ENCODE measurements around the gene DCAF10. TPM values are rescaled to one million over a fixed set of nuclear protein-coding genes. Genes with fewer than 3 reads are reported as not detected.

The DCAF10 gene
- total and polyA plus RNA-seq, 2 of the 13 experiments (the other 11 are each of a cell fraction or from before 2014, with no cell fraction given), result 9.2 to 20.3 TPM

DNA sequence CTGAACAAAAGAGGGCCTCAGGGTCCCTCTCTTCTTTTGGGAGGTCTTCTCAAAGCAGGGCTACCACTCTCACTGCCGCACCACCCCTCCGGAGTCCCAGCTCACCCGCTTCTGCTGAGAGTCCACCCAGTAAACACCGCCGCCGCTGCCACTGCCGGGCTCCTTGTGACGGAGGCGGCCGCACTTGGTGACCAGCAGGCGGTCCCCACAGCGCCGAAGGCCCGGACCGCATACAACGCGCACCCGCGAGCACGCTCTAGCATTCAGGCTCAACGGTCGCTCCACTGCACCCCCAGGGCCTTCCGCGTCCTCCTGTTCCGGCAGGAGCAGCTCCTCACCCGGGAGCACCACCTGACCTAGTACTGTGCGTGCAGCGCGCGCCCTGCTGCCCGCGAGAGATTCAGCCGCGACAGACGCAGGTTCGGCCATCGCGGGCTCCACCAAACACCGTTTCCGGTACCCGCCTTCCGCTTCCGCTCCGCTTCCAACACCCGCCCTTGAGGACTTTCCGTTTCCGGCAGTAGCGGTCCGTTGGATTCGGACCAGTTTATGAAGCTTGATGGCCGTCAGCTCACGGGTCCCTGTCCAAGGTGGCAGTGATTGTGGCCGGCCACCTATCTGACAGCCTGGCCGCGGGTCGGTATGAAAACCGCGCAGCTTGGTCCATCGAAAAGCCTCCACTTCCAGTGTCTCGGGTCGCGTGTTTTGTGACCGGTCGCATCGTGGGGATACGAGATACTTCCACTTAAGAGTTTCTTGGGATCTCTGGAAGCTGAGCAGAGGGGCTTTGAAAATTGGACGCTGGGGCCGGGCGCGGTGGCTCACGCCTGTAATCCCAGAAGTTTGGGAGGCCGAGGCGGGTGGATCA is 15.7 kb upstream of the DCAF10 start, which contains the start of gene EXOSC3 (continued):
- TF ChIP-seq ZNF331 (CRISPR knock-in tag; IDR thresholded peaks at IDR 0.05) (peak; percentile 47; the same call in 1 of the 2 replicates), FOSL1 (CRISPR knock-in tag; IDR thresholded peaks at IDR 0.05; ENCODE audit: borderline replicate concordance) (no peak), TBP (CRISPR knock-in tag; IDR thresholded peaks at IDR 0.05) (no peak), MIER2 (CRISPR knock-in tag; IDR thresholded peaks at IDR 0.05) (peak; percentile 93), ZNF709 (CRISPR knock-in tag; IDR thresholded peaks at IDR 0.05) (peak; percentile 79), SMAD3 (CRISPR knock-in tag; IDR thresholded peaks at IDR 0.05) (peak; percentile 43; the same call in 1 of the 2 replicates), GFI1 (CRISPR knock-in tag; IDR thresholded peaks at IDR 0.05; ENCODE audit: borderline replicate concordance) (peak; percentile 58; the same call in 1 of the 2 replicates), TARDBP (CRISPR knock-in tag; IDR thresholded peaks at IDR 0.05) (peak; percentile 63; the same call in 1 of the 2 replicates), SMAD9 (CRISPR knock-in tag; IDR thresholded peaks at IDR 0.05) (no peak; the same call in 1 of the 2 replicates), ZNF530 (CRISPR knock-in tag; IDR thresholded peaks at IDR 0.05; ENCODE audit: low read depth) (no peak), ZIK1 (CRISPR knock-in tag; IDR thresholded peaks at IDR 0.05; ENCODE audit: borderline replicate concordance, low read depth) (peak; percentile 79; the same call in 1 of the 2 replicates), SIN3A (IDR thresholded peaks at IDR 0.05; ENCODE audit: borderline replicate concordance, low read depth, low read length) (peak; percentile 81; the same call in 1 of the 2 replicates), ZNF549 (CRISPR knock-in tag; IDR thresholded peaks at IDR 0.05) (no peak)
- TF ChIP-seq, protein P1, sequence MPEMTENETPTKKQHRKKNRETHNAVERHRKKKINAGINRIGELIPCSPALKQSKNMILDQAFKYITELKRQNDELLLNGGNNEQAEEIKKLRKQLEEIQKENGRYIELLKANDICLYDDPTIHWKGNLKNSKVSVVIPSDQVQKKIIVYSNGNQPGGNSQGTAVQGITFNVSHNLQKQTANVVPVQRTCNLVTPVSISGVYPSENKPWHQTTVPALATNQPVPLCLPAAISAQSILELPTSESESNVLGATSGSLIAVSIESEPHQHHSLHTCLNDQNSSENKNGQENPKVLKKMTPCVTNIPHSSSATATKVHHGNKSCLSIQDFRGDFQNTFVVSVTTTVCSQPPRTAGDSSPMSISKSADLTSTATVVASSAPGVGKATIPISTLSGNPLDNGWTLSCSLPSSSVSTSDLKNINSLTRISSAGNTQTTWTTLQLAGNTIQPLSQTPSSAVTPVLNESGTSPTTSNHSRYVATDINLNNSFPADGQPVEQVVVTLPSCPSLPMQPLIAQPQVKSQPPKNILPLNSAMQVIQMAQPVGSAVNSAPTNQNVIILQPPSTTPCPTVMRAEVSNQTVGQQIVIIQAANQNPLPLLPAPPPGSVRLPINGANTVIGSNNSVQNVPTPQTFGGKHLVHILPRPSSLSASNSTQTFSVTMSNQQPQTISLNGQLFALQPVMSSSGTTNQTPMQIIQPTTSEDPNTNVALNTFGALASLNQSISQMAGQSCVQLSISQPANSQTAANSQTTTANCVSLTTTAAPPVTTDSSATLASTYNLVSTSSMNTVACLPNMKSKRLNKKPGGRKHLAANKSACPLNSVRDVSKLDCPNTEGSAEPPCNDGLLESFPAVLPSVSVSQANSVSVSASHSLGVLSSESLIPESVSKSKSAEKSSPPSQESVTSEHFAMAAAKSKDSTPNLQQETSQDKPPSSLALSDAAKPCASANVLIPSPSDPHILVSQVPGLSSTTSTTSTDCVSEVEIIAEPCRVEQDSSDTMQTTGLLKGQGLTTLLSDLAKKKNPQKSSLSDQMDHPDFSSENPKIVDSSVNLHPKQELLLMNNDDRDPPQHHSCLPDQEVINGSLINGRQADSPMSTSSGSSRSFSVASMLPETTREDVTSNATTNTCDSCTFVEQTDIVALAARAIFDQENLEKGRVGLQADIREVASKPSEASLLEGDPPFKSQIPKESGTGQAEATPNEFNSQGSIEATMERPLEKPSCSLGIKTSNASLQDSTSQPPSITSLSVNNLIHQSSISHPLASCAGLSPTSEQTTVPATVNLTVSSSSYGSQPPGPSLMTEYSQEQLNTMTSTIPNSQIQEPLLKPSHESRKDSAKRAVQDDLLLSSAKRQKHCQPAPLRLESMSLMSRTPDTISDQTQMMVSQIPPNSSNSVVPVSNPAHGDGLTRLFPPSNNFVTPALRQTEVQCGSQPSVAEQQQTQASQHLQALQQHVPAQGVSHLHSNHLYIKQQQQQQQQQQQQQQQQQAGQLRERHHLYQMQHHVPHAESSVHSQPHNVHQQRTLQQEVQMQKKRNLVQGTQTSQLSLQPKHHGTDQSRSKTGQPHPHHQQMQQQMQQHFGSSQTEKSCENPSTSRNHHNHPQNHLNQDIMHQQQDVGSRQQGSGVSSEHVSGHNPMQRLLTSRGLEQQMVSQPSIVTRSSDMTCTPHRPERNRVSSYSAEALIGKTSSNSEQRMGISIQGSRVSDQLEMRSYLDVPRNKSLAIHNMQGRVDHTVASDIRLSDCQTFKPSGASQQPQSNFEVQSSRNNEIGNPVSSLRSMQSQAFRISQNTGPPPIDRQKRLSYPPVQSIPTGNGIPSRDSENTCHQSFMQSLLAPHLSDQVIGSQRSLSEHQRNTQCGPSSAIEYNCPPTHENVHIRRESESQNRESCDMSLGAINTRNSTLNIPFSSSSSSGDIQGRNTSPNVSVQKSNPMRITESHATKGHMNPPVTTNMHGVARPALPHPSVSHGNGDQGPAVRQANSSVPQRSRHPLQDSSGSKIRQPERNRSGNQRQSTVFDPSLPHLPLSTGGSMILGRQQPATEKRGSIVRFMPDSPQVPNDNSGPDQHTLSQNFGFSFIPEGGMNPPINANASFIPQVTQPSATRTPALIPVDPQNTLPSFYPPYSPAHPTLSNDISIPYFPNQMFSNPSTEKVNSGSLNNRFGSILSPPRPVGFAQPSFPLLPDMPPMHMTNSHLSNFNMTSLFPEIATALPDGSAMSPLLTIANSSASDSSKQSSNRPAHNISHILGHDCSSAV (CRISPR knock-in tag; IDR thresholded peaks at IDR 0.05; ENCODE audit: borderline replicate concordance), result no peak
- TF ChIP-seq, protein P2, sequence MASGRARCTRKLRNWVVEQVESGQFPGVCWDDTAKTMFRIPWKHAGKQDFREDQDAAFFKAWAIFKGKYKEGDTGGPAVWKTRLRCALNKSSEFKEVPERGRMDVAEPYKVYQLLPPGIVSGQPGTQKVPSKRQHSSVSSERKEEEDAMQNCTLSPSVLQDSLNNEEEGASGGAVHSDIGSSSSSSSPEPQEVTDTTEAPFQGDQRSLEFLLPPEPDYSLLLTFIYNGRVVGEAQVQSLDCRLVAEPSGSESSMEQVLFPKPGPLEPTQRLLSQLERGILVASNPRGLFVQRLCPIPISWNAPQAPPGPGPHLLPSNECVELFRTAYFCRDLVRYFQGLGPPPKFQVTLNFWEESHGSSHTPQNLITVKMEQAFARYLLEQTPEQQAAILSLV (CRISPR knock-in tag; IDR thresholded peaks at IDR 0.05; ENCODE audit: borderline replicate concordance), result peak; percentile 39; the same call in 1 of the 2 replicates
- TF ChIP-seq, protein P3, sequence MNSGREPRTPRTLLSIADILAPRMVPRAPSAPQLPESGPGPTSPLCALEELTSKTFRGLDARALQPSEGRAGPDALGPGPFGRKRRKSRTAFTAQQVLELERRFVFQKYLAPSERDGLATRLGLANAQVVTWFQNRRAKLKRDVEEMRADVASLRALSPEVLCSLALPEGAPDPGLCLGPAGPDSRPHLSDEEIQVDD (CRISPR knock-in tag; IDR thresholded peaks at IDR 0.05; ENCODE audit: borderline replicate concordance), result no peak
- TF ChIP-seq, protein P4, sequence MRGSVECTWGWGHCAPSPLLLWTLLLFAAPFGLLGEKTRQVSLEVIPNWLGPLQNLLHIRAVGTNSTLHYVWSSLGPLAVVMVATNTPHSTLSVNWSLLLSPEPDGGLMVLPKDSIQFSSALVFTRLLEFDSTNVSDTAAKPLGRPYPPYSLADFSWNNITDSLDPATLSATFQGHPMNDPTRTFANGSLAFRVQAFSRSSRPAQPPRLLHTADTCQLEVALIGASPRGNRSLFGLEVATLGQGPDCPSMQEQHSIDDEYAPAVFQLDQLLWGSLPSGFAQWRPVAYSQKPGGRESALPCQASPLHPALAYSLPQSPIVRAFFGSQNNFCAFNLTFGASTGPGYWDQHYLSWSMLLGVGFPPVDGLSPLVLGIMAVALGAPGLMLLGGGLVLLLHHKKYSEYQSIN (CRISPR knock-in tag; IDR thresholded peaks at IDR 0.05; ENCODE audit: borderline replicate concordance), result no peak

Data from HepG2 (cell line).